Calu3 (cell line): ENCODE measurements around the gene KRT14. TPM values are rescaled to one million over a fixed set of nuclear protein-coding genes. Genes with fewer than 3 reads are reported as not detected.
A peak's percentile ranks its signal among the peaks of the same experiment; 100 is the strongest.
"Not testable (repeated sequence)": the region's sequence is repeated elsewhere in the genome, so short reads cannot be mapped to it uniquely, and the experiment has no call there.

Source experiments
- BruUV-seq: library from RNA; stranded (reverse); fragments of 400-500 nt; replicated peaks from 2 replicates; lab custom pipeline; 2021; lab: Mats Ljungman, UMichigan
- CTCF ChIA-PET: fragments of 300-600 bp; sonication (Branson Sonifier 250); formaldehyde crosslinking; loops from one replicate; lab custom pipeline; 2022; ENCODE audit warnings: antibody characterized with exemption; lab: Charles Lee
- DNase-seq: peaks from one replicate; pipeline ENCODE4 v3.0.0; 2022
- H3K27ac Mint-ChIP-seq: one replicate; pipeline ENCODE4 v1.8.0; 2022; ENCODE audit warnings: mixed read lengths; ENCODE audit not compliant: unreplicated experiment
- H3K27me3 Mint-ChIP-seq: one replicate; pipeline ENCODE4 v1.8.0; 2022; ENCODE audit warnings: mixed read lengths; ENCODE audit not compliant: unreplicated experiment
- H3K36me3 Mint-ChIP-seq: one replicate; pipeline ENCODE4 v1.8.0; 2022; ENCODE audit warnings: mild to moderate bottlenecking, moderate library complexity, mixed read lengths; ENCODE audit not compliant: insufficient read depth, unreplicated experiment
- H3K4me1 Mint-ChIP-seq: one replicate; pipeline ENCODE4 v1.8.0; 2022; ENCODE audit warnings: mild to moderate bottlenecking, low read depth, mixed read lengths; ENCODE audit not compliant: unreplicated experiment
- H3K4me3 Mint-ChIP-seq: one replicate; pipeline ENCODE4 v1.8.0; 2022; ENCODE audit warnings: mild to moderate bottlenecking, low read depth, moderate library complexity, mixed read lengths; ENCODE audit not compliant: unreplicated experiment
- H3K9me3 Mint-ChIP-seq: one replicate; pipeline ENCODE4 v1.8.0; 2022; ENCODE audit warnings: low read depth, mixed read lengths; ENCODE audit not compliant: unreplicated experiment
- CTCF ChIP-seq: fragments of 200-600 bp; IDR thresholded peaks from one replicate; pipeline ENCODE4 v1.8.0; 2022; ENCODE audit warnings: antibody characterized with exemption; ENCODE audit not compliant: unreplicated experiment
- intact Hi-C: fragments of 100-400 bp; cut with micrococcal nuclease; formaldehyde crosslinking; loops from one replicate; pipeline ENCODE4 v1.10.0; 2022; ENCODE audit not compliant: unreplicated experiment
- total RNA-seq: library from RNA; stranded (reverse); gene quantifications from 2 replicates; pipeline ENCODE4 v1.2.3, GENCODE V29; 2022

Gene KRT14
- total RNA-seq, 1 experiment from 2014 or later: 12.2 TPM

GRCh38 chr17:41621916-41622315, 35.2 kb upstream of the KRT14 start:
- no peaks in the 10 kb centered on the region for H3K9me3 Mint-ChIP-seq
- CTCF ChIA-PET: interaction anchor here (0.6 to 2.8 kb wide), 4 partner anchors 9 to 43 kb away, joined by 3 to 12 read pairs (median 6); partner anchors contain the start of gene KRT16
- no peak overlapping the region for H3K4me3 Mint-ChIP-seq
- no peak for DNase-seq
- intact Hi-C loops: no loop called here
- peaks cover 55% of the 10 kb centered on the region for H3K4me1 Mint-ChIP-seq
- BruUV-seq: no TSS peak
- TF ChIP-seq CTCF: no peak
- H3K27me3 Mint-ChIP-seq: no peaks in the 10 kb centered on the region
- H3K36me3 Mint-ChIP-seq: peaks cover 79% of the 10 kb centered on the region
- peak overlapping the region; percentile 34 for H3K27ac Mint-ChIP-seq

GRCh38 chr17:41621435-41621817, 34.7 kb upstream of the KRT14 start:
- DNase-seq, BruUV-seq, H3K4me3 Mint-ChIP-seq, H3K27me3 Mint-ChIP-seq, H3K9me3 Mint-ChIP-seq, intact Hi-C loops: not testable (repeated sequence)
- Mint-ChIP-seq H3K36me3 (peaks cover 79% of the 10 kb centered on the region), H3K27ac (peak overlapping the region; percentile 34), H3K4me1 (peaks cover 50% of the 10 kb centered on the region)
- CTCF ChIA-PET: interaction anchor here (1.1 kb wide), 1 partner anchor 74 kb away, joined by 3 read pairs; no protein-coding TSS in a partner anchor

- CTCF ChIA-PET: interaction anchor here (0.6 to 1.2 kb wide), 5 partner anchors 25 to 1412 kb away, joined by 3 to 4 read pairs (median 4); no protein-coding TSS in a partner anchor
- peak overlapping the region; percentile 34 for H3K27ac Mint-ChIP-seq
- H3K36me3 Mint-ChIP-seq: peaks cover 76% of the 10 kb centered on the region
- H3K27me3 Mint-ChIP-seq: no peaks in the 10 kb centered on the region
- peaks cover 46% of the 10 kb centered on the region for H3K4me1 Mint-ChIP-seq
- no peak for DNase-seq
- no peak overlapping the region for H3K4me3 Mint-ChIP-seq
- intact Hi-C loops: no loop called here
- BruUV-seq: no TSS peak
- no peak for TF ChIP-seq CTCF
- no peaks in the 10 kb centered on the region for H3K9me3 Mint-ChIP-seq
These were observed 34.1 kb upstream of the KRT14 start for GRCh38 chr17:41620583-41621434.

GRCh38 chr17:41619927-41620582, 33.4 kb upstream of the KRT14 start:
- BruUV-seq, DNase-seq, intact Hi-C loops, H3K9me3 Mint-ChIP-seq, H3K27me3 Mint-ChIP-seq, H3K4me3 Mint-ChIP-seq: not testable (repeated sequence)
- CTCF ChIA-PET: interaction anchor here (0.6 to 1.2 kb wide), 6 partner anchors 26 to 1413 kb away, joined by 3 to 4 read pairs (median 4); no protein-coding TSS in a partner anchor
- H3K27ac Mint-ChIP-seq: peak overlapping the region; percentile 25
- H3K36me3 Mint-ChIP-seq: peaks cover 72% of the 10 kb centered on the region
- peaks cover 47% of the 10 kb centered on the region for H3K4me1 Mint-ChIP-seq
